Ovary (tissue), 3 donors: ENCODE data around the gene BCL7A.

ENCODE experiments used
- POLR2A ChIP-seq: fragments of 450-650 bp; IDR thresholded peaks from one replicate; pipeline ENCODE4 v1.6.1; 2017; ENCODE audit warnings: antibody characterized with exemption, mild to moderate bottlenecking, moderate library complexity
- TF ChIP-seq, protein P1 (sequence below), 3 donors: fragments of 450-650 bp in 2 of 3; fragments of 200-600 bp in 1 of 3; IDR thresholded peaks; one replicate each; pipeline versions ENCODE4 v1.5.1 to v1.8.0; 2016 to 2022; ENCODE audit warnings: antibody characterized with exemption in 3 of 3, mild to moderate bottlenecking in 1 of 3
- donor health status: DM: no; HTN: no; CAD: no.

- no peak for TF ChIP-seq POLR2A
- TF ChIP-seq, protein P1, sequence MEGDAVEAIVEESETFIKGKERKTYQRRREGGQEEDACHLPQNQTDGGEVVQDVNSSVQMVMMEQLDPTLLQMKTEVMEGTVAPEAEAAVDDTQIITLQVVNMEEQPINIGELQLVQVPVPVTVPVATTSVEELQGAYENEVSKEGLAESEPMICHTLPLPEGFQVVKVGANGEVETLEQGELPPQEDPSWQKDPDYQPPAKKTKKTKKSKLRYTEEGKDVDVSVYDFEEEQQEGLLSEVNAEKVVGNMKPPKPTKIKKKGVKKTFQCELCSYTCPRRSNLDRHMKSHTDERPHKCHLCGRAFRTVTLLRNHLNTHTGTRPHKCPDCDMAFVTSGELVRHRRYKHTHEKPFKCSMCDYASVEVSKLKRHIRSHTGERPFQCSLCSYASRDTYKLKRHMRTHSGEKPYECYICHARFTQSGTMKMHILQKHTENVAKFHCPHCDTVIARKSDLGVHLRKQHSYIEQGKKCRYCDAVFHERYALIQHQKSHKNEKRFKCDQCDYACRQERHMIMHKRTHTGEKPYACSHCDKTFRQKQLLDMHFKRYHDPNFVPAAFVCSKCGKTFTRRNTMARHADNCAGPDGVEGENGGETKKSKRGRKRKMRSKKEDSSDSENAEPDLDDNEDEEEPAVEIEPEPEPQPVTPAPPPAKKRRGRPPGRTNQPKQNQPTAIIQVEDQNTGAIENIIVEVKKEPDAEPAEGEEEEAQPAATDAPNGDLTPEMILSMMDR (IDR thresholded peaks at IDR 0.05): no peak
Measured at GRCh38 chr12:122111089-122111641, 89.5 kb downstream of the BCL7A start.
